Heart right ventricle (tissue), 16 donors: ENCODE results near the gene FEM1C. TPM values are rescaled to one million over a fixed set of nuclear protein-coding genes. Genes with fewer than 3 reads are reported as not detected.
A peak's percentile ranks its signal among the peaks of the same experiment; 100 is the strongest.

Source experiments
- ATAC-seq, 8 donors: fragments of 200-7000 bp; cut with Tn5 transposase; one replicate each; pipeline ENCODE4 v1.9.1; 2020; ENCODE audit warnings: mild to moderate bottlenecking in 8 of 8, moderate library complexity in 8 of 8, moderate number of reproducible peaks in 1 of 8
- DNase-seq, 2 donors: peaks; one replicate each; pipeline ENCODE4 v3.0.0-alpha.2; 2020
- H3K27ac ChIP-seq, 10 donors: fragments of 200-600 bp; sonication (generic) in 2 of 10; one replicate each; pipeline versions ENCODE4 v1.5.0 to v1.8.0; 2020 to 2022; ENCODE audit warnings: mild to moderate bottlenecking in 3 of 10
- H3K27me3 ChIP-seq, 7 donors: fragments of 200-600 bp; one replicate each; pipeline ENCODE4 v1.8.0; 2021 to 2022; ENCODE audit warnings: mild to moderate bottlenecking in 2 of 7
- H3K36me3 ChIP-seq, 9 donors: fragments of 200-600 bp; sonication (generic) in 1 of 9; one replicate each; pipeline versions ENCODE4 v1.5.0 to v1.8.0; 2020 to 2022; ENCODE audit warnings: mild to moderate bottlenecking in 2 of 9
- H3K4me1 ChIP-seq, 9 donors: fragments of 200-600 bp; sonication (generic) in 1 of 9; one replicate each; pipeline versions ENCODE4 v1.5.0 to v1.8.0; 2020 to 2022; ENCODE audit warnings: mild to moderate bottlenecking in 4 of 9
- H3K4me3 ChIP-seq, 10 donors: fragments of 200-600 bp; sonication (generic) in 2 of 10; one replicate each; pipeline versions ENCODE4 v1.5.0 to v1.8.0; 2020 to 2022; ENCODE audit warnings: mild to moderate bottlenecking in 7 of 10, moderate library complexity in 2 of 10
- H3K9me3 ChIP-seq, 11 donors: fragments of 200-600 bp in 10 of 11; sonication (generic) in 2 of 11; one replicate each; pipeline versions ENCODE4 v1.5.0 to v1.8.0; 2013 to 2022; ENCODE audit warnings: mild to moderate bottlenecking in 2 of 11, control low read depth in 1 of 11, moderate library complexity in 1 of 11
- CTCF ChIP-seq, 9 donors: fragments of 200-600 bp; sonication (generic) in 2 of 9; IDR thresholded peaks; one replicate each; pipeline versions ENCODE4 v1.5.0 to v1.8.0; 2021 to 2022; ENCODE audit warnings: antibody characterized with exemption in 9 of 9, mild to moderate bottlenecking in 5 of 9, moderate library complexity in 1 of 9
- WGBS, 2 donors: extraction: QIAGEN DNeasy Blood & Tissue Kit; methylation state at CpG; one replicate each; pipeline ENCODE4 v1.1.7; 2013; ENCODE audit warnings: inconsistent platforms in 1 of 2; 5-methylcytosine and 5-hydroxymethylcytosine counted together
- intact Hi-C, 10 donors: fragments of 100-400 bp; cut with DNase I; formaldehyde crosslinking; loops; one replicate each; pipeline versions ENCODE4 v1.11.1 to v1.14.2; 2022
- polyA plus RNA-seq, 2 donors: library from polyadenylated mRNA; stranded (reverse); fragments of 200-250 nt; gene quantifications; one replicate each; pipeline ENCODE4 v1.2.3, GENCODE V29; 2013
- total RNA-seq, 10 donors: library from RNA; stranded (reverse); fragmentation: NEBNext Ultra II Directional in 3 of 10; extraction: Animal tissue kit (Norgen Biotek cat#: 25700) in 3 of 10; gene quantifications; one replicate each; pipeline versions ENCODE4 v1.2.1 to v1.2.4, GENCODE V29; 2021 to 2023
- donor health status: Arrhythmogenic right ventricular cardiomyopathy.
- donor health status: ischemic (EF 13 %, LVEDD 7.1; RV severe dilation, severe dysfunction).
- donor health status: healthy with polysubstance abuse.
- donor health status: DM: no; HTN: yes; CAD: no.
- donor health status: DM: no; HTN: no; CAD: no.
- donor health status: ischemic (EF 25% LVEDD 6.9; RV normal size, moderate dysfunction).
- donor health status: ischemic (EF 25% LVEDD 5.7; RV mildly dilated, moderate dysfunction).
- donor health status: healthy.
- donor health status: DM: yes; HTN: yes; CAD: no.
- donor health status: Ischemic cardiomyopathy.
- donor health status: ischemic (EF 35%, LVEDD 5.7; RV mildly dilated, moderate dysfunction).
- donor health status: nonischemic (EF 11% LVEDD 7.7; RV severe dilation, severe dysfunction).
- donor health status: DM: yes; HTN: yes; CAD: no.
- donor health status: PGD.
- donor health status: ischemic (EF 29% LVEDD 5.4; RV normal size, mild dysfunction).
- donor health status: nonischemic (EF 23%, LVEDD 6.1; RV moderate dilation, normal function).

FEM1C gene
- total and polyA plus RNA-seq, 12 donors = 17.8 to 72.2 (median 53.9) TPM

- no peaks in the 10 kb centered on the region for H3K36me3 ChIP-seq
- DNase-seq (no peak), ATAC-seq (no peak)
- H3K9me3 ChIP-seq = no peaks in the 10 kb centered on the region
- H3K4me3 ChIP-seq = no peak overlapping the region
- WGBS, 2 donors = 41 to 52% methylated on average over 2 of the region's 2 CpGs
- H3K27me3 ChIP-seq = no peaks in the 10 kb centered on the region
- H3K4me1 ChIP-seq = peaks cover 0 to 22% (median 0%) of the 10 kb centered on the region in 9 donors
- intact Hi-C loops = loop anchor here in 1 of 10 donors (1.0 kb wide), 1 partner anchor 31 kb away; no protein-coding TSS in a partner anchor
- no peak overlapping the region for H3K27ac ChIP-seq
- no peak for TF ChIP-seq CTCF (IDR thresholded peaks at IDR 0.05)
Measured at GRCh38 chr5:115509547-115509946, 35.0 kb downstream of the FEM1C start.

- intact Hi-C loops = no loop called here
- peaks cover 0 to 22% (median 0%) of the 10 kb centered on the region in 9 donors for H3K4me1 ChIP-seq
- no peak overlapping the region for H3K27ac ChIP-seq
- DNase-seq = no peak
- no peaks in the 10 kb centered on the region for H3K36me3 ChIP-seq
- TF ChIP-seq CTCF (IDR thresholded peaks at IDR 0.05) = no peak
- no peak for ATAC-seq
- WGBS, 2 donors = 72 to 76% methylated on average over 2 of the region's 2 CpGs
- H3K4me3 ChIP-seq = no peak overlapping the region
- H3K27me3 ChIP-seq = no peaks in the 10 kb centered on the region
- H3K9me3 ChIP-seq = no peaks in the 10 kb centered on the region
Measured at GRCh38 chr5:115507681-115508080, 36.9 kb downstream of the FEM1C start.

- no peak overlapping the region for H3K27ac ChIP-seq
- H3K4me1 ChIP-seq = peaks cover 0 to 26% (median 4%) of the 10 kb centered on the region in 9 donors
- H3K9me3 ChIP-seq = no peaks in the 10 kb centered on the region
- 88 to 93% methylated on average over 1 of the region's 1 CpG for WGBS, 2 donors
- no peaks in the 10 kb centered on the region for H3K27me3 ChIP-seq
- no peak for TF ChIP-seq CTCF (IDR thresholded peaks at IDR 0.05)
- ATAC-seq (no peak), DNase-seq (no peak)
- no peak overlapping the region for H3K4me3 ChIP-seq
- no peaks in the 10 kb centered on the region for H3K36me3 ChIP-seq
- intact Hi-C loops = no loop called here
Measured at GRCh38 chr5:115503420-115503819, 41.2 kb downstream of the FEM1C start.

- peaks cover 0 to 33% (median 6%) of the 10 kb centered on the region in 9 donors for H3K4me1 ChIP-seq
- DNase-seq (peak; percentile 21 to 42), ATAC-seq (peak; percentile 44 to 91 (median 82))
- no peaks in the 10 kb centered on the region for H3K36me3 ChIP-seq
- peak overlapping the region in 5 of 10 donors; percentile 20 to 36 (median 26) for H3K27ac ChIP-seq
- intact Hi-C loops = no loop called here
- TF ChIP-seq CTCF (IDR thresholded peaks at IDR 0.05) = no peak
- H3K4me3 ChIP-seq = no peak overlapping the region
- no peaks in the 10 kb centered on the region for H3K9me3 ChIP-seq
- no peaks in the 10 kb centered on the region for H3K27me3 ChIP-seq
- WGBS, 2 donors = 27 to 38% methylated on average over 3 of the region's 3 CpGs
Measured at GRCh38 chr5:115501464-115502210, 42.9 kb downstream of the FEM1C start.
